Activated CD4-positive, alpha-beta T cell treated with anti-CD3 and anti-CD28 coated beads, Interleukin-2, amount 50 U/mL, for 48 hours (primary cell): ENCODE measurements around the gene TM4SF4.
"Not testable (repeated sequence)": the region's sequence is repeated elsewhere in the genome, so short reads cannot be mapped to it uniquely, and the experiment has no call there.

Source experiments
- DNase-seq, 2 experiments: peaks; one replicate each; pipeline ENCODE4 v3.0.0-alpha.2; 2020

The TM4SF4 gene

DNA sequence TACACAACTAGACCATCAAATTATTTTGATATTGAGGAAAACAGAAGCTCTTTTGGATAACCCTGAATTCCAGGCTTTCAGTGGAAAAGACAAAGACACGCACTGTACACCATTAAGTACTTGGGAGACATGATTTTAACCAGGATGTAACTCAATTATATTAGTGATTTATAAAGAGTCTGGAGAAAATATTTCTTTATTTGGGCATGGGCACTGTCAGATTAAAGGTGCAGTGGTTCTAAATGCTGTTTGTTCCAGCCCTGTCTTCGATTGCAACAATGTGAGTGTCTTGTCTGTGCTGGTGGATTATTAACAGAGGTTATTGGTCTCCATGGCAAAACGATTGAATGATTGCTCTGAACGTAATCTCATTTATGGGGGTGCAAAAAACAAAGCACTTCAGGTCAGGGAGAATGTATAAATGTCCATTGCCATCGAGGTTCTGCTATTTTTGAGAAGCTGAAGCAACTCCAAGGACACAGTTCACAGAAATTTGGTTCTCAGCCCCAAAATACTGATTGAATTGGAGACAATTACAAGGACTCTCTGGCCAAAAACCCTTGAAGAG lies at the start of gene TM4SF4:
Gene TM4SF4, plus strand, starts transcription at position 448 of the 568 bp plus-strand sequence. CDS start 181 bp downstream, outside the sequence.
- DNase-seq: no peak

DNA sequence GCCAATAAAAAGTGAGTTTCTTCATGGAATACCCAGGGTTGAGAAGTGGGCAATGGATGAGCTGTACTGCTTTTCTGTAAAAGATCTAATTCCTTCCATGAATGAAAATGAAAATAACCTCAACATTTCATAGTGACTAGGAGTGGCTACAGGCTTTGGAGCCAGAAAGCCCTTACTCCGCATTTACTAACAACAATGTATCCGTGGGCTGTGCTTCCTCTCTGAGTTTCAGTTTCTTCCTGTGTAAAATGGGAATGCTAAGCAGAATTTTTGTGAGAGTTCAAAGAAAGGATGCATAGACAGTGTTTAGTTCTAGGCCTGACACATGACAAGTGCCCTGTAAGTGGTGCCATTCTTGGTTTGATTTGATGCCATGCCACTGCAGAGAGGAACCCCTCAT lies 49.6 kb upstream of the TM4SF4 start:
- no peak for DNase-seq

GRCh38 chr3:149426325-149426724 lies 48.2 kb upstream of the TM4SF4 start:
- no peak for DNase-seq

- DNase-seq: no peak
These were observed 46.4 kb upstream of the TM4SF4 start for GRCh38 chr3:149428087-149428486.

DNA sequence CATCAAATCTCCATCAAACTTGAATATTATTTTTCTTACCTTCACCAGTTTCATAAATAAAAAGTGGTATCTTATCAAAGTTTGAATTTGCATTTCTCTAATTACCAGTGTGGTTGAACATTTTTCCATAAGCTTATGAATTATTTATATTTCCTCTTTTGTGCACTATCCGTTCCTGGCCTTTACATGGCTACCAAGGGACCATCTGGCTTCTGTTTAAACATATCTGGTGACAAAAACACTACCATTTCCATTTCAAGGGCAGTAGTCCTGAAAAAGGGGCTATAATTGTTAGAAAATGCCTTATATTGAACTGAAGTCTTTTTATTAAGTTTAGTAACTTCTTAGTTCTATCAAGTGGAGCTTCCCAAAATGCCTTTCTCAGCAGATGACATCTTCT lies 44.3 kb upstream of the TM4SF4 start:
- no peak for DNase-seq

DNA sequence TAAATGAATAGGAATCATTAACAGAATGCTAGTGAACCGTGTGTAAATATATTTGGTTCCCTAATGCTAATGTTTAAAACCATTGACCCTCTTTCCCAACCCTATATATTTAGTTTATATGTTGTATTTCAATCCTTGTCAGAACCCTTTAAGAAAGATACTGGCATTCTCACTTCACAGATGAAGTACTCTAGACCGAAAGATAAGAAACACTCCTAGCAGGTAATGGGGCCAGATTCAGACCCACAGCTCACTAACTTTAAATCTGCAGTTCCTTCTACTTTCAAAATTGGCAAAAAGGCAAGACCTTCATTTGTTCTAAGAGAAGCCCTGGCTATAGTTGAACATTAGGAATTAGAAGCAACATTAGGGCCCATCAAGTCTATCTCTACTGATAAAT lies 42.3 kb upstream of the TM4SF4 start:
- no peak for DNase-seq

DNA sequence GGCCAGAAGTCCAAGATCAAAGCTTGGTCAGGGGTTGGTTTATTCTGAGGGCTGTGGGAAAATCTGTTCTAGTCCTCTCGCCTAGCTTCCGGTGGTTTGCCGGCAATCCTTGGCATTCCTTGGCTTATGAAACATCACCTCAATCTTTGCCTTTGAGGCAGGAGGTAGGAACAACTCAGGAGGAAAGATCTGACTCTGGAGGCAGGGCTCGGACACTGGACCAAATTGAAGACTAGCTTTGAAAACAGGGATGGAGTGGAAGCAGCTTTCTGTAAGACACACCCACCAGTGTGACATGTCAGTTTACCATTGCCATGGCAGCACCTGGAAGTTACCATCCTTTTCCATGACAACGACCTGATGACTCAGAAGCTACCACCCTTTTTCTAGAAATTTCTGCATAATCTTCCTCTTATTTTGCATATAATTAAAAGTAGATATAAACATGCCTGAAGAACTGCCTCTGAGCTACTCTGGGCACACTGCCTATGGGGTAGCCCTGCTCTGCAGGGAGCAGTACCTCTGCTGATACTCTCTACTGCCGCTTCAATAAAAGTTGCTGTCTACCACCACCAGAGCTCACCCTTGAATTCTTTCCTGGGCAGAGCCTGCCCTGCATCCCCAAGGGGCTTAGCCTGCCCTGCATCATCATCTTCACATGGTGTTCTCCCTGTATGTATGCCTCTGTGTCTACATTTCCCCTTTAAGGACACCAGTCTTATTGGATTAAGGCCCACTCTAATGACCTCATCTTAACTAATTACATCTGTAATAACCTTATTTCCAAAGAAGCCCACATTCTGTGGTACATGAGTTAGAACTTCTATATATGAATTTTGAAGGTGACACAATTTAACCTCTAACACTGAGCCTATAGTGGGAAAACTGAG lies 38.3 kb upstream of the TM4SF4 start:
- no peak for DNase-seq

- DNase-seq: no peak
These were observed 37.2 kb upstream of the TM4SF4 start for GRCh38 chr3:149437286-149437685.

DNA sequence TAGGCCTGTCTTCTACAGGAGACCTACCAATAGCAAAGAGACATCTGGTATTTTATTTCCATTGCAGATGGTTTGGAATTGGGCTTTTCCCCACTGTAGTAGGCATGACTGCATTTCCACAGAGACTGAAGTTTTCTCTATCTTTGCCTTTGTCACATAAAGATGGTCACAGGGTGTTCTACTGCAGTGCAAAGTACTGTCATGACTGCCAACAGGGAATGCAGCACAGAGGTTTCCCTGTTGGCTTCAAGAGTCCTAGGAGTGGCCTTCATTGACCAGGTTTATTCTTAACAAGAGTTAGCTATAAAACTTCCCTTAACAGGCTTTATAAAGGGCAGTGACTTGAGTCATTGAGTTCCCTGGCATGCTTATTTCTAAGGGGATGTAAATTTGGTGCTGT lies 36.8 kb upstream of the TM4SF4 start:
- no peak for DNase-seq

- DNase-seq: no peak
These were observed 35.5 kb upstream of the TM4SF4 start for GRCh38 chr3:149438981-149439380.

- DNase-seq: no peak
These were observed 32.9 kb upstream of the TM4SF4 start for GRCh38 chr3:149441642-149442041.

GRCh38 chr3:149442043-149442442 lies 32.5 kb upstream of the TM4SF4 start:
- no peak for DNase-seq

DNA sequence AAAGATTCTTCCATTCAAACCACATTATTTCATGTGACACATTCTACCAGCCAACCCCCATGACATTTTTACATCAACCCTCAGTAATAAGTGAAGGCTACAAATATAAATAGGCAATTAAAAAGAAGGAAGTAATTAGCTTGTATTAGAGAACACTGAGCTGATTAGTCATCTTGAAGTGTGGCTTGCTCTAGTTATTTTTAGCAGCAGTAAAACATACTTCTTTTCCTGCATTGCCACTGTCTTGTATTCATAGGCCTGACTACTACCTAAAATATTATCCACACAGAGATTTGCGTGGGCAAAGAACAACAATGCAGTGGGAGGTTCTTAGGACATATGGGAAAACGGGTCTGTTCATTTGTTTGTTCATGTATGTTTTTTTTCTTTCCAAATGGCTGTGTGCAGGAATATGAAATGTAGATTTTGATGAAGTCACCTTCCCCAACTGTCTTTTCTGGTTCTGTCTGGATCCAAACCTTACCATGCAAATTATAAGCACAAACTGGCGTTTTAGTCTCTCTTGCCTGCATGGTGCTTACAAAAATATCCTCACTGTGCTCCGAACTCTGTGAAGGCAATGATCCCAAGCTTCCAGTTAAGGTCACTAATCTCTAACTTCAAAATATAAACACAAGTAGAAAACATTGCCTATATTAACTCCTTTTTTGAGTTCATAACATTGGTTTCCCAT lies 31.5 kb upstream of the TM4SF4 start:
- DNase-seq: no peak

GRCh38 chr3:149443545-149443912 lies 31.0 kb upstream of the TM4SF4 start:
- no peak for DNase-seq

- not testable (repeated sequence) for DNase-seq
These were observed 29.6 kb upstream of the TM4SF4 start for GRCh38 chr3:149444867-149445266.

DNA sequence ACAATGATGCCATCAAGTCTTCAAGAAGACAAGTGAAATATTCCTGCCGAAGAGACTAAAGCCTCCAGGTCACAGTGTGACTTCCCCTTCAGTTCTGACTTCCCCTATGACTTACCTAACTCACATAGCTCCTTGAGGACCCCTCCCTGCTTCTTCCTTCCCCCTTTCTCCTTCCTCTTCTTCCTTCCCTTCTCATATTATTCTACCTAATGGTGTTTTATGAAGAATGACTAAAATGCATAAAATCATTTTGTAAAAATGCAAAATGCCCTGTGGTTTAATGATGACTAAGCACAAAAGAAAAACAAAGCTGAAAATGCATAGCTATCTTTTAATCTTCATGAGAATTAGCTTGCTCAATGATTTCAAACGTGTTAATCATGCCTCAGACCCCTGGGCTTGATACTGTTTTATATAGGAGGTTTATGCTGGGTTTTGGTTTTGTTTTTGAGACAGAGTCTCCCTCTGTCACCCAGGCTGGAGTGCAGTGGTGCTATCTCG lies 26.1 kb upstream of the TM4SF4 start:
- no peak for DNase-seq

DNA sequence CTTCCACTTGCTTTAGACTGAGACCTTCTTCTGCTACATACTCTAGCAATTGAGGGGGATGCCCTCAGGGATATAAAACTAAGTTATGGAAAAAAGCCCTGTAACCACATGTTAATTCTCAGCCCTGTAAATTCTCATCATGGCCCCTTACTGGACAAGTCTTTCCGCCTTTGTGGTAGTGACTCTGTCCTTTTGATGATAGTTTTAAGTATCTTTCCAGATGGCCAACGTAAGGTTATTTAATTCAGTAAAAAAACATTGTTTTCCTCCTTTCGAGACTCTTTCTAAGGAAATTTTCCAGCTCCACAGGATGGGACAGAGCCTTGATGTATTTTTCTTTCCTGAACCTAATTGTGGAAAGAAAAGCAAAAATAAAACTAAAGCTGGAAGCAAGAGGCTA lies 25.3 kb upstream of the TM4SF4 start:
- no peak for DNase-seq

DNA sequence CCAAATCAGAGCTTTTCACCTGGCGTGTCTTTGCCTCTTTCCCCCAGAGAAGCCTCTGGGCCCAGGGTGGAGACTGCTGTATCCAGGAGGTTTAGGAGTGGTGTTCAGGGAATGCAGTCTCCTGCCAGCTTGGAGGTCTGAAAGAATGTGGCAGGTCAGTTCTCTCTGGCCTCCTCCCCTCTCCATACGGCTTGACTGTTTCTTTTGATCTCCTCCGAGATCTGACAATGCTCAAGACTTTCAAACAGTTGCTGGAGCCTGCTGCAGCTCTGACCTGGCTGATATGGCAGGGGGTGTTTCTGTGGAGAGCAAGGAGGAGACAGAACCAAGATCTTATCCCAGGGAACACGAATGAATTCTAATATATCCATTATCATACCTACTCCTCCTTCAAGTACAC lies 24.7 kb upstream of the TM4SF4 start:
- no peak for DNase-seq

- no peak for DNase-seq
These were observed 24.2 kb upstream of the TM4SF4 start for GRCh38 chr3:149450281-149450680.

DNA sequence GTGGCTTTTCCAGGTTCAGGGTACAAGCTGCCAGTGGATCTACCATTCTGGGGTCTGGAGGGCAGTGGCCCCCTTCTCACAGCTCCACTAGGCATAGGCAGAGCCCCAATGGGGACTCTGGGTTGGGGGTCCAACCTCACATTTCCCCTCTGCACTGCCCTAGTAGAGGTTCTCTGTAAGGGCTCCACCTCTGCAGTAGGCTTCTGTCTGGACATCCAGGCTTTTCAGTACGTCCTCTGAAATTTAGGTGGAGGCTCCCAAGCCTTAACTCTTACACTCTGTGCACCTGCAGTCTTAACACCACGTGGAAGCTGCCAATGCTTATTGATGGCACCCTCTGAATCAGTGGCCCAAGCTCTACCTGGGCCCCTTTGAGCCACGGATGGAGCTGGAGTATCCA lies 22.5 kb upstream of the TM4SF4 start:
- DNase-seq: no peak

DNA sequence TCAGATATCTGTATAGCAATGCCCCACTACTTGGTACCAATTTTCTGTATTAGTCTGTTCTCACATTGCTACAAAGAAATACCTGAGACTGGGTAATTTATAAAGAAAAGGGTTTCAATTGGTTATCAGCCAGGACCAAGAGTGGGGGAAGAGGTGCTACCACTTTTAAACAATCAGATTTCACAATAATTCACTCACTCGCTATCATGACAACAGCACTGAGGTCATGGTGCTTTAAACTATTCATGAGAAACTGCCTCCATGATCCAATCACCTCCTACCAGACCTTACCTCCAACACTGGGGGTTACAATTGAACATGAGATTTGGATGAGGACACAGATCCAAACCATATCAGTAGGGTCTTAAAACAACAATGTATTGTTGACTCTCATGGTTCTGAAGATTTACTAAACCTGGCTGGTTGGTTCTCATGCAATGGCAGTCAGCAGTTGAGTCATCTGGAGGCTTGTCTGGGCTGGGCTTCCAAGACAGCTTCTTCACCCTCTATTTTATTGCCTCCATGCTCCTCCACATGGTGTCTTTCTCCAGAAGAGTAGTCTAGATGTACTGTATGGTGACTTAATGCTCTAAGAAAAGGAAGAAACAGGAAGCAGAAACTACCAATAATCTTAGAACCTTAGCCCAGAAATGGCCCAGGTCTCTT lies 21.2 kb upstream of the TM4SF4 start:
- DNase-seq: no peak

GRCh38 chr3:149454746-149455145 lies 19.8 kb upstream of the TM4SF4 start:
- no peak for DNase-seq

DNA sequence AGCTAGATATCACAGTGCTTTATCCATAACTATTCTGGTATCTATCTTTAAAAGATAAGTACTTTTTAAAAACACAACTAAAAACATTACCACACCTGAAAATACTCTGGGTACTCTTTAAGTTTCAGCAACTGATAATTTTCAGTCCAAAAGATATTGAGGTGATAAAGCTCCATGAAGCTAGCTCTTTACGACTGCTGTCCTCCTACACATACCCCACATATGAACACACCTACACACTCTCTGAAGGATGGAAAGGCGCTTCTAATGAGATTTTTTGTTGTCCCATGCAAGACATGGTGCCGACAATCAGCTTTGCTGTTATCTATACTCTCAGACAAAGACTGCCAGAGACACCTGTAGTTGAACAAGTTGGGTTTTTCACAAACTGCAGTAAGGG lies 19.1 kb upstream of the TM4SF4 start:
- DNase-seq: no peak
